ENCODE results near the gene RBFOX1.

GRCh38 chr16:7431723-7432122 is 99.1 kb downstream of the RBFOX1 start:
- no peak for TF ChIP-seq CTCF (IDR thresholded peaks at IDR 0.05 in 2 of 3, conservative IDR thresholded peaks at IDR 0.05 in 1 of 3; ENCODE audit: control insufficient read depth in 2 of 3, extremely low read depth in 1 of 3, insufficient read depth in 1 of 3, low read depth in 3 of 3, low read length in 3 of 3)
- TF ChIP-seq USF1 (IDR thresholded peaks at IDR 0.05; ENCODE audit: borderline replicate concordance, extremely low read length, insufficient read depth, low read depth, low read length), result no peak
- TF ChIP-seq SREBF2 (IDR thresholded peaks at IDR 0.05; ENCODE audit: low read length), result no peak
- TF ChIP-seq RAD51 (IDR thresholded peaks at IDR 0.05), result no peak
- TF ChIP-seq POLR2A (IDR thresholded peaks at IDR 0.05; ENCODE audit: low read depth, low read length), result no peak
- TF ChIP-seq ZSCAN29 (IDR thresholded peaks at IDR 0.05), result no peak
- no peak for TF ChIP-seq EED (IDR thresholded peaks at IDR 0.05; ENCODE audit: low read depth)
- no peak for TF ChIP-seq RFX5 (IDR thresholded peaks at IDR 0.05; ENCODE audit: low read depth, low read length)
- no peak for TF ChIP-seq POLR2AphosphoS5 (IDR thresholded peaks at IDR 0.05; ENCODE audit: low read length)
- no peak for TF ChIP-seq NFYB (IDR thresholded peaks at IDR 0.05; ENCODE audit: insufficient read depth, low read depth, low read length)

All from GM12878 (cell line).